ENCODE data around the gene TAS2R1.

- TF ChIP-seq POLR2A (IDR thresholded peaks at IDR 0.05) (no peak), CTCF (IDR thresholded peaks at IDR 0.05 in 8 of 11, conservative IDR thresholded peaks at IDR 0.05 in 3 of 11) (no peak)
Measured at GRCh38 chr5:9619331-9620092, 10.6 kb downstream of the TAS2R1 start.
